Muscle layer of duodenum (tissue), 2 donors: ENCODE results near the gene ASB15.

Experiments
- H3K27ac ChIP-seq: one replicate; pipeline ENCODE4 v1.7.0; 2013; ENCODE audit warnings: mild to moderate bottlenecking, low read length
- H3K27me3 ChIP-seq: one replicate; pipeline ENCODE4 v1.7.0; 2013; ENCODE audit warnings: low read depth, mild to moderate bottlenecking, control low read depth, low read length
- H3K36me3 ChIP-seq, 2 donors: one replicate each; pipeline ENCODE4 v1.7.0; 2013; ENCODE audit warnings: low read length in 2 of 2, control low read depth in 1 of 2, mild to moderate bottlenecking in 1 of 2; ENCODE audit not compliant: insufficient read depth in 2 of 2, control insufficient read depth in 1 of 2
- H3K4me1 ChIP-seq, 2 donors: one replicate each; pipeline ENCODE4 v1.7.0; 2013; ENCODE audit warnings: low read length in 2 of 2, mild to moderate bottlenecking in 2 of 2, control low read depth in 1 of 2, moderate library complexity in 1 of 2; ENCODE audit not compliant: insufficient read depth in 2 of 2, control insufficient read depth in 1 of 2
- H3K4me3 ChIP-seq, 2 donors: one replicate each; pipeline ENCODE4 v1.7.0; 2013; ENCODE audit warnings: low read length in 2 of 2, low read depth in 1 of 2, mild to moderate bottlenecking in 1 of 2
- H3K9me3 ChIP-seq, 2 donors: one replicate each; pipeline ENCODE4 v1.7.0; 2013; ENCODE audit warnings: low read length in 2 of 2, control low read depth in 1 of 2, mild to moderate bottlenecking in 1 of 2; ENCODE audit not compliant: control insufficient read depth in 1 of 2
- donor health status: healthy.

ASB15 gene

DNA sequence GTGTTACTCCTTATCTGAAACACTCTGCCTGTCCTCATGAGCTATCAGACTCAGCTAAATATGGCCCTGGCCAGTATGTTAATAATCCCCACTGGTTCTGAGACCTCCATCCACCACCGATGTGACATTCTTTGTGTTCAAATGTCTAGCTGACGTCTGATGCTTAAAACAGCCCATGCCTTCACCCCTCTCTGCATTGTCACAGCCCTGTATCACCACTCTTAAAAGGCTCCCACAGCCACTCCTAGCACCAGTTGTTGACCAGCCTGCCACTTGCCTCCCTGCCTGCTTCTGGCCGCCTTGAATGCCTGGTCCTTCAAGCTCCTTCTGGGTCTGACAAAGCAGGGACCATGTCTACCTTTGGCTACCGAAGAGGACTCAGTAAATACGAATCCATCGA, 54.0 kb downstream of the ASB15 start, which contains the start of gene LMOD2:
TSS of gene LMOD2 (plus strand) at position 253 of the 400 bp plus-strand sequence. CDS start at position 351, 98 bp downstream.
- Histone ChIP-seq H3K27ac (no peak within 1 kb of the TSS), H3K4me3 (no peak within 1 kb of the TSS), H3K9me3 (no peaks in the 10 kb centered on the region), H3K36me3 (no peaks in the 10 kb centered on the region), H3K27me3 (no peaks in the 10 kb centered on the region), H3K4me1 (no peaks in the 10 kb centered on the region)

DNA sequence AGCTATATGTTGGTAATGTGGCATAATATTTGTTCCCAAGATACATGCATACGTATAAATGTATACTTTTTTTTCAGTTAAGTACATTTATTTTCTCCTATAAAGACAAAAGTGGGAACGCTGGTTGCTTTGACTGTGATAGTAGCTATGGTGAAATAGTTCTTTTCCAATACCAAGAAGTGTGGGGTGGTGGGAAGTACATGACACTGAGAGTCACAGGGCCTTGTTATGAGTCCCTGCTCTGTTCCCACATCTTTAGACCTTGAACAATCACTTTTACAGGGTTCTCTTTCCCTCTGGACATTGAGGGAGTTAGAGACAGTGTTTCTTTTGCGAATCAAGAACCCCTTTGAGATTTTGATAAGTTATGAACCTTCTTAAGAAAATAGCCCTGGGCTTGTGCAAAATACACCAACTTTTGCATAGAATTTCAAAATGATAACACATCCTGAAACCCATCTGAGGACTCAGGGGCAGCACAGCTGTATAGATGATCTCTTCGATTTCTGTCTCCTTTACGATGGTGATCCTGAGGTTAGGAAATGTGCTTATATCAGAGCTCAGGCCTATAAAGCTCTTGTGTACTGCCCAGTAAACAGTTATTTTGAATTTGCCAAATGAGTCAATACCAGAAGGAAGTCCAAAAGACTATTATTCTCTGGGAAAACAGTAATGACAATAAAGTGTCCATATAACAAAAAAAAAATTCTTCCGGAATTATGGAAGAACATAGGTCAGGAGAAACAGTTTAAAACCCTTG, 55.1 kb downstream of the ASB15 start:
- no peaks in the 10 kb centered on the region for H3K4me1 ChIP-seq
- no peaks in the 10 kb centered on the region for H3K27me3 ChIP-seq
- no peak overlapping the region for H3K27ac ChIP-seq
- H3K4me3 ChIP-seq = no peak overlapping the region
- H3K9me3 ChIP-seq = no peaks in the 10 kb centered on the region
- no peaks in the 10 kb centered on the region for H3K36me3 ChIP-seq

DNA sequence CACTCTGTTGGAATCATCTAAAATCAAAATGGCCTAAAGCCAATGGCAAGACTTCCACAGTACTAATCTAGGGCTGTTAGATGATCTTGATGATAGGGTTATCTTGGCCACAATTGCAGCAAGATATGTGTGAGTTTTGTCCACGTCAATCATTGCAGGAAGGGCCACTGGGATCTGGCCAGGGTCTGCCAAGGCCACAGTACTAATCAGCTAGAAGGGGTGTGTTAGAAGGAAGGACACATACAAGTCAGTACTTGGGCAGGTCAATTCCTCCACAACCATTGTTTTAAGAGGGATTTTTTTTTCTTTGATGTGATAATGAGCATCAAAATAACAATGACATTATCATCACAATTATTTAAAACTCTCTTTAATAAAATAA, 55.7 kb downstream of the ASB15 start:
- no peaks in the 10 kb centered on the region for H3K27me3 ChIP-seq
- H3K4me3 ChIP-seq = no peak overlapping the region
- H3K9me3 ChIP-seq = no peaks in the 10 kb centered on the region
- H3K36me3 ChIP-seq = no peaks in the 10 kb centered on the region
- H3K4me1 ChIP-seq = no peaks in the 10 kb centered on the region
- H3K27ac ChIP-seq = no peak overlapping the region

DNA sequence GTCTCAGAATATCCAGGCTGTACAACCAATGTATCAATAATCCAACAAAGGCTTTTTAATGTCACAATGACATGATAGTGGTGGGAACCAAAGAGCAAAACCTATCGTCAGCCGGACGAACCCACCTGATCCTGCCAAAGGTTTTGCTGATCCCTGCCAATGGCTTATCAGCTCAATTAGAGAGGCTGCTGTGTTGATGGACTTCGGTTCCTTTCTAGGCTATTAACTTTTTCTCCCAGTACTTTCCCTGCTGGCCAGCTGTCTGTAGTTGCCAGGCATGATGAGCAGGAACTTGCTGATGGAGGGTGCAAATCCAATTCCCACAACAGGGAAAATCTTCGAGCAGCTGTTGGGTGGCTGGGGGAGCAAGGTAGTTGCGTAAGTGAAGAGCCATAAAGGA, 56.4 kb downstream of the ASB15 start:
- Histone ChIP-seq H3K4me1 (no peaks in the 10 kb centered on the region), H3K4me3 (no peak overlapping the region), H3K27ac (no peak overlapping the region), H3K27me3 (no peaks in the 10 kb centered on the region), H3K36me3 (no peaks in the 10 kb centered on the region), H3K9me3 (no peaks in the 10 kb centered on the region)

DNA sequence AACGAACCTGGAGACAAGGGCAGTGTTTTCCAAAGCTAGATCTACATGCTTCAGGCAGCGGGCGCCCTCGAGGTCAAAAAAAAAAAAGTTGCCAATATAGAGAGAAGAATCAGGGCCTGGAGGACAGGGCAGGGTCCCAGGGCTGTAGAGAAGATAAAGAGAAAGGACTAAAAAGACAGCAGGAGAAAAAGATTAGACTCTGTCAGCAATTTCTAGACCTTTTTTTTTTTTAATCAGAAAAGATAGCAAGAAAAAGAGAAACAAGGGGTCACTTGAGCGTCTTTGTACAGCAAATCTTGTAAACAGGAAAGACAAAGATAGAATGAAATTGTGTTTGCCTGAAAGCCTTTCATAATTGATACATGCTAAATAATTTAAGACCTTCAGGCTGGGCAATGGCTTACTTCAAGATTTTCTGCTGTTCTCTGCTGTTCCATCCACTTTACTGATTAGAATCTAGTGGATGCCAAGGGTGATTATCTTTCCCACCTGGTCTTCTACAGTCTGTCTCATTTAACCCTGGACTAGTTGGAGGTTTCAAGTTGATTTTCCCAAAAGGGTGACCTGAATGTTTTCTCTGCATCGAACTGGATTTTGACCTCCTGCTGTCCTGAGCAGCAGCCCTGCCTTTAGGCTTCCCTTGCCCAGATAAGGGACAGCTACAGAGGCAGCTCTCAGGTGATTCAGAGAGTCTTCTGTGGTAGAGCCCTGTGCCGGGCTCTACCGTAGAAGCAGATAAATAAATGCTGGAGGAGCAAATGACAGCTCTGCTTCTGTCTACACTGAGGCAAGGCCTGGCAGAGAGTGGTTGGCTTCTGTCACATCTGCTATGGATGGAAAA, 59.1 kb downstream of the ASB15 start:
- Histone ChIP-seq H3K36me3 (no peaks in the 10 kb centered on the region), H3K4me3 (no peak overlapping the region), H3K27ac (no peak overlapping the region)

DNA sequence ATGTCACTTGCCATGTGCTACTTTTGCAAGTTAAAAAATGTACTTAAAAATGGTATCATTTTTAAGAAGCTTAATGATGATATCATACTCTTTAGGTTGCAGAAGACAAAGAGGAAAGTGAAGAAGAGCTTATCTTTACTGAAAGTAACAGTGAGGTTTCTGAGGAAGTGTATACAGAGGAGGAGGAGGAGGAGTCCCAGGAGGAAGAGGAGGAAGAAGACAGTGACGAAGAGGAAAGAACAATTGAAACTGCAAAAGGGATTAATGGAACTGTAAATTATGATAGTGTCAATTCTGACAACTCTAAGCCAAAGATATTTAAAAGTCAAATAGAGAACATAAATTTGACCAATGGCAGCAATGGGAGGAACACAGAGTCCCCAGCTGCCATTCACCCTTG, 60.1 kb downstream of the ASB15 start:
- H3K27ac ChIP-seq = no peak overlapping the region
- H3K4me3 ChIP-seq = no peak overlapping the region
- no peaks in the 10 kb centered on the region for H3K36me3 ChIP-seq
- no peaks in the 10 kb centered on the region for H3K4me1 ChIP-seq
- no peaks in the 10 kb centered on the region for H3K27me3 ChIP-seq
- no peaks in the 10 kb centered on the region for H3K9me3 ChIP-seq

More for the DNA sequence above, 59.1 kb downstream of the ASB15 start:
- Histone ChIP-seq H3K9me3 (no peaks in the 10 kb centered on the region), H3K4me1 (no peaks in the 10 kb centered on the region), H3K27me3 (no peaks in the 10 kb centered on the region)

DNA sequence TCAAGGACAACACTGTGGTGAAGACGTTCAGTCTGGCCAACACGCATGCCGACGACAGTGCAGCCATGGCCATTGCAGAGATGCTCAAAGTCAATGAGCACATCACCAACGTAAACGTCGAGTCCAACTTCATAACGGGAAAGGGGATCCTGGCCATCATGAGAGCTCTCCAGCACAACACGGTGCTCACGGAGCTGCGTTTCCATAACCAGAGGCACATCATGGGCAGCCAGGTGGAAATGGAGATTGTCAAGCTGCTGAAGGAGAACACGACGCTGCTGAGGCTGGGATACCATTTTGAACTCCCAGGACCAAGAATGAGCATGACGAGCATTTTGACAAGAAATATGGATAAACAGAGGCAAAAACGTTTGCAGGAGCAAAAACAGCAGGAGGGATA, 60.7 kb downstream of the ASB15 start:
- Histone ChIP-seq H3K9me3 (no peaks in the 10 kb centered on the region), H3K4me1 (no peaks in the 10 kb centered on the region), H3K27ac (no peak overlapping the region), H3K36me3 (no peaks in the 10 kb centered on the region), H3K27me3 (no peaks in the 10 kb centered on the region), H3K4me3 (no peak overlapping the region)

DNA sequence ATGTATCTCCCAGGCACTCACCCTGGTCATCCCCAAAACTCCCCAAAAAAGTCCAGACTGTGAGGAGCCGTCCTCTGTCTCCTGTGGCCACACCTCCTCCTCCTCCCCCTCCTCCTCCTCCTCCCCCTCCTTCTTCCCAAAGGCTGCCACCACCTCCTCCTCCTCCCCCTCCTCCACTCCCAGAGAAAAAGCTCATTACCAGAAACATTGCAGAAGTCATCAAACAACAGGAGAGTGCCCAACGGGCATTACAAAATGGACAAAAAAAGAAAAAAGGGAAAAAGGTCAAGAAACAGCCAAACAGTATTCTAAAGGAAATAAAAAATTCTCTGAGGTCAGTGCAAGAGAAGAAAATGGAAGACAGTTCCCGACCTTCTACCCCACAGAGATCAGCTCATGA, 61.1 kb downstream of the ASB15 start:
- no peak overlapping the region for H3K27ac ChIP-seq
- H3K4me1 ChIP-seq = no peaks in the 10 kb centered on the region
- H3K27me3 ChIP-seq = no peaks in the 10 kb centered on the region
- no peaks in the 10 kb centered on the region for H3K9me3 ChIP-seq
- H3K4me3 ChIP-seq = no peak overlapping the region
- no peaks in the 10 kb centered on the region for H3K36me3 ChIP-seq

DNA sequence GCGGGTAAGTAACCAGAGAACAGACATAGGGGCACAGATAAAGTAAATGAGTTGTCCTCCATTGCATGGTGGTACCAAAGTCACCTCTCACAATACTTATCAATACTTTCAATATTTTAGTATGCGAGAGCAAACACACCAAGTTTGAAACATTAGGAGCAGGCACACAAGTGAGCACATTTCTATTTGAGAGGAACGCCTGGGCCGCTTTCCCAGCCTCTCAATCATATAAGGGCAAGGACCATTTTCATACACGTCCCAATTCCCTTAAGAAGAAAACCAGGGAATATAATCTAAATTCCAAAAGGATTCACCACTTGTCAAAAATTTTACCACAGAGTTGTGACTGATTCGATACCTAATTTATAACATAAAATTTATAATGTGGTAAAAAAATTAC, 61.6 kb downstream of the ASB15 start:
- no peaks in the 10 kb centered on the region for H3K9me3 ChIP-seq
- no peaks in the 10 kb centered on the region for H3K4me1 ChIP-seq
- no peaks in the 10 kb centered on the region for H3K27me3 ChIP-seq
- H3K27ac ChIP-seq = no peak overlapping the region
- no peaks in the 10 kb centered on the region for H3K36me3 ChIP-seq
- H3K4me3 ChIP-seq = no peak overlapping the region

DNA sequence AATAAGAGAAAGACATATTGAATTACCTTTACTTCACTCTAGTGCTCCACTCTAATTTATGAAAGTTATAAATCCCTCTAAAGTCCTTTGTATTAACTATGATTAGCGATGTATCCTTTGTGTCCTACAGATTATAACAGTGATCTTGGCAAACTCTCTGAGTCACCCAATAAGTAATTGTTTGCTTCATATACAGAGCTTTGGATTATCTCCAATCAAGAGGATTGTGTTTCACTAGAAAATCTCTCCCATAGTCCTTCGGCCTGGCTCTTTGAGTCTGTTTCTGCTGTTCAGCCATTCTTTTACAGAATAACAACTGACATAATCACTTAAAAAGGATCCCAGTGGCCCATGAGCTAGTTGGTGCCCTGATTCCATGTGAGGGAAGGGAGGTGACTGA, 63.5 kb downstream of the ASB15 start:
- H3K9me3 ChIP-seq = no peaks in the 10 kb centered on the region
- no peak overlapping the region for H3K27ac ChIP-seq
- no peak overlapping the region for H3K4me3 ChIP-seq
- no peaks in the 10 kb centered on the region for H3K36me3 ChIP-seq
- no peaks in the 10 kb centered on the region for H3K4me1 ChIP-seq
- H3K27me3 ChIP-seq = no peaks in the 10 kb centered on the region

DNA sequence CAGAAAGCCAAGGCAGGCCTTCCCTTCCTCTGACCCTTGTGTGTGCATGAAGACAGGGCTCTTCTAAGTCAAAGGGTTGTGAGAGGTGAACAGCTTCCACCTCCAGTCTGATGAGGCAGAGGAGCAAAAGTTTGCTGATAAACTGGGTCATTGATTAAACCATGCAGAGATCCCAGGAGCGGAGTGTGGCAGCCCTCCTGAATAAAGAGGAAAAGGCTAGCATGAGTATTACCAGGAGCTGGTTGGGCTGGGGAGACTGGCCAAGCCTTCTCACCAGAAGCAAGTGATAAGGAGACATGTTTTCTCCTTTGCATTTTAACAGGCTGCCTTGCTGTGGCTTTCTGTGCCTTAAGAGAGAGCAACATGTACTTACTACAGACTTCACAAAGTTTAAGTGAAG, 64.3 kb downstream of the ASB15 start:
- Histone ChIP-seq H3K27ac (no peak overlapping the region), H3K4me3 (no peak overlapping the region), H3K4me1 (no peaks in the 10 kb centered on the region), H3K27me3 (no peaks in the 10 kb centered on the region), H3K36me3 (no peaks in the 10 kb centered on the region), H3K9me3 (no peaks in the 10 kb centered on the region)
